DMS 273 (cell line): Measurements from ENCODE around the gene SPECC1.
"Not testable (repeated sequence)": the region's sequence is repeated elsewhere in the genome, so short reads cannot be mapped to it uniquely, and the experiment has no call there.

ENCODE experiments used
- DNase-seq: peaks from one replicate; lab custom pipeline; 2025; ENCODE audit not compliant: unreplicated experiment; lab: John Stamatoyannopoulos, UW

The SPECC1 gene

DNA sequence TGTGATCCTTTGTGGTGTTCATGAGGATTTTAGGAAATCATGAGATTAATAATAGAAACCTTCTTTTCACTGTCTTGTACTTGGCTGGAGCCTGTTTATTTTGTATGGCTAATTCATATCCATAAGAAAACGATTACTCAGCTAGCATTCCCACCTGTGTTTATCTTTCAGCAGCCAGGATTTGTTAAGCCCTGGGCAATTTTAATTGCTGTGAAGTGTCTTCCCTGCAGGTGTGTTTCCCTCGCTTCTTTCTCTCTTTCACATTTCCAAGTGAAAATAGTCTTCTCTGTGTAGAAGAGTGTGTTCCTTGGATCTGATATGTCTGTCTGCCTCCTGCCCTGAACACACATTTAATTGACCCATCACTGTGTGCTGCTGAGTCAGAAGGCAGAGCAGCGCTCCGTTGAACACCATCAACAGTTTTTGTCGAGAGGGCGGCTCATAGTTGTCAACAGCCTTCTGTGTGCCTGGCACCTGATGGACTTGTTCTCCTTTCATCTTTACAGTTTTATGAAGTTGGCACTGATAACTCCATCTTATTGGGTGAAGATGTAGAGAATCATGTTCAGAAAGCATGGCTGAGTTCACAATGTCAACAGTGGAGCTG is 83.2 kb downstream of the SPECC1 start:
- peak; percentile 14 for DNase-seq

DNA sequence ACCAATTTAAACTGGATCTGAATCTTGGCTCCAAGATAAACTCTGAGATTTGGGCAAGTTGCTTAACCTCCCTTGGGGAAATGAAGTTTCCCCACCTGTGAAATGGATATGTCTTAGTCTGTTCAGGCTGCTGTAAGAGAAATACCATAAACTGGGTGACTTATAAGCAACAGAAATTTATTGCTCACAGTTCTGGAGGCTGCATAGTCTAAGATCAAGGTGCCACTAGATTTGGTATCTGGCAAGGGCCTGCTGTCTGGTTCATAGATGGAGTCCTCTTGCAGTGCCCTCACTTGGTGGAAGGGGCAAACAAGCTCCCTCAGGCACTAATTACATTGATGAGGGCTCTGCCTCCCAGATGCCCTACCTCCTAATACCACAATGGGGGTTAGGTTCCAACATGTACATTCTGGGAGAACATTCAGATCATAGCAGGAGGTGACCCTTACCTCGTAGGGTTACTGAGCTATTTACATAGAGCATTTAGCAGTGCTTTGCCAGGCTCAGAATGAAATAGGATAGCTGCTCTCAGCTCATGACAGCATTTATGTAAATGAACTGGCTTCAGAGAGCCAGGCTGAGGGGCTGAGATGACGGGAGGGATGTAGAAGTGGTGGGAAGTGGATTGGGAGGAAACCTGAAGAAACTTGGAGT is 83.9 kb downstream of the SPECC1 start:
- peak; percentile 75 for DNase-seq

DNA sequence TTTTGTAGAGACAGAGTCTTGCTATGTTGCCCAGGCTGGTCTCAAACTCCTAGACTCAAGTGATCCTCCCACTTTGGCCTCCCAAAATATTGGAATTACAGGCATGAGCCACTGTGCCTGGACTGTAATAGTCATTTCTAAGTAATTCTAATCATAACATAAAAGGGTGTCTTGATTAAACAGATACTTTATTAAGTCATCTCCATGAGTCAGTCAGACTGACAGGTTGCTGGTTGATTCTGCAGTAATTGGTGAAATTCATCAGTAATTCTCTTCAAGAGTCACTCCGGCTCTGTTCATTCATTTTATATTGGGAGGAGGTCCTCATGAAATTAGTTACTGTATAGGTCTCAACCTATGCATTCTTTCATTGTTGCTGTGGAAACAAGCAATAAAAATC is 85.6 kb downstream of the SPECC1 start:
- no peak for DNase-seq

DNA sequence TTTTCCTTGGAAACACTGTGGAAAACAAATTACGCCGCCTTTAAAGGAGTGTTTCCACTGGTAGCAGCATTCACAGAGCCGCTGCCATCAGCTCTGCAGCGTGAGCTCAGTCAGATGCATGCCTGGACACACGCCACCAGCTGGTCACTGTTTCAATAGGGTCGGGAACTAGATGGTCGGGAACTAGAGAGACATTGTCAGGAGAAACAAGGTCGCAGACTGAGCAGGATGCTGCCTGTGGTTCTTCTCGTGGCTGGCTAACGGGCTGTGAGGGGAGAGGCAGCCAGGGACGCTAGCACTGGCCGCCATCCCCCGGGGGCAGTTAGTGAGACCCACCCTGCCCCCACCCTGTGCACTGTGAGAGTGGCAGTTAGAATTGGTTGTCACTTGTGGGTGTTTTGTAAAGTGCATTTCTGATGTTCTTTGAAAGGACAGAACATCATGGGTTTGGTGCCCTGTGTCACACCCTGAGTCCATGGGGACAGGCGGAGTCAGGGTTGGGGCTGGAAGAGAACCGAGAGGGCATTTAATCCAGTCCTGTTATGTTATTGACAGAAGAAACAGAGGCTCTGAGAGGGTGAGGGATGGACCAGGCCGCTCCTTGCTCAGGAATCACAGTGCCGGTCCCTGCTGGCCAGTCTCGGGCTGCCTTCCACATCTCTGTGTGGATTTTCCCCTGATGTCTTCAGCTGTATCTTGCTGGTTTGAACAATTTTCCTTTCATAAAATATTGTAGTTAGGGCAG is 86.3 kb downstream of the SPECC1 start:
- peak; percentile 72 for DNase-seq

DNA sequence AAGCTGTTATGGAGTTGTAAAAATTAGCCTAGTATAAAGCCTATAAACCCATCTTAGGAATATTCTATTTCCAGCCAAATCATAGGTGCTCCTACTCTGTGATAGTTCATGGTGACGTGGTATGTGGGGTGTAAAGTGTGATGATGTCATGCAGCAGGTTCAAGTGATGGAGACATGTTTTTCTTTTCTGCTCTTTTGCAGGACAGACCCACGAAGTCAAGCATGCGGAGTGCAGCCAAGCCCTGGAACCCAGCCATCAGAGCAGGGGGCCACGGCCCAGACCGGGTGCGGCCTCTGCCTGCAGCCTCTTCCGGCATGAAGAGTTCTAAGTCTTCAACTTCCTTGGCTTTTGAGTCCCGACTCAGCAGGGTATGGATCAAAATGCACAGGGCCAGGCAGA is 87.3 kb downstream of the SPECC1 start:
- no peak for DNase-seq

DNA sequence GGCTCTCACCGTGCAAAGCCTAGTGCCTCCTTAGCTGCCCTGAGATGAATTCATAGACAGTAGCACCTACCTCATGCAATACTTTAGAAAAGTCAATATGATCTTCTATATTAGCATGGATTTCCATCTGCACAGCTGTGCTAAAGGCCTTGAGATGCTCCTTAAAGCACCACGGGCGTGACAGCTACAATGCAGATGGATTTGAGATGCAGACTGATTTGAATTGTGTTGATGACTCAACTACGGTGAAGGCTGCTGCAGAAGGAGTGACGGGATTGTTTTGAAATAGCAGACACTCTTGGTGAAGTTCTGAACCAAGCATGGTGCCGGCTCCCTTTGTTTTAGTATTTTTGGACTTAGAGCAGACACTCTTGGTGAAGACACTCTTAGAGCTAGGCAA is 88.2 kb downstream of the SPECC1 start:
- no peak for DNase-seq

DNA sequence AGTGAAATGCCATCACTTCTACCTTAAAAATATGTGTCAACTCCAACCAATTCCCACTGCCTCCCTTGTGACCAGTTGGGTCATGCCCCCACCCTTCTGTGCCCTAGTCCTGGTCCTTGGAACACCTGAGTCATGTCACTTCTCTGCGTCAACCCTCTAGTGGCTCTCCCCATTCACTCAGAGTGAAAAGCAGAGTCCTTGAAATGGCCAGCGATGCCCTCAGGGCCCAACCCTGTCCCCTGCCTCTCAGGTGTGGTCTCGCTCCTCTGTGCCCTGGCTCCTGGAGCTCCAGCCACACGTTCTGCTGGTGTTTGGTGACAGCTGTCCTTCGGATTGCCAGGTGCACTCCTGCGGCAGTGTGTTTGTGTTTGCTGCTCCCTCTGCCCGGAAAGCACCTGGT is 89.2 kb downstream of the SPECC1 start:
- no peak for DNase-seq

DNA sequence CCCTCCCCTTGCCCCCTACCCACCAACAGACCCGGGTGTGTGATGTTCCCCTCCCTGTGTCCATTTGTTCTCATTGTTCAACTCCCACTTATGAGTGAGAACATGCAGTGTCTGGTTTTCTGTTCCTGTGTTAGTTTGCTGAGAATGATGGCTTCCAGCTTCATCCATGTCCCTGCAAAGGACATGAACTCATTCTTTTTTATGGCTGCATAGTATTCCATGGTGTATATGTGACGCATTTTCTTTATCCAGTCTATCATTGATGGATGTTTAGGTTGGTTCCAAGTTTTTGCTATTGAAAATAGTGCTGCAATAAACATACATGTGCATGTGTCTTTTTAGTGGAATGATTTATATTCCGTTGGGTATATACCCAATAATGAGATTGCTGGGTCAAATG is 91.6 kb downstream of the SPECC1 start:
- DNase-seq = not testable (repeated sequence)

DNA sequence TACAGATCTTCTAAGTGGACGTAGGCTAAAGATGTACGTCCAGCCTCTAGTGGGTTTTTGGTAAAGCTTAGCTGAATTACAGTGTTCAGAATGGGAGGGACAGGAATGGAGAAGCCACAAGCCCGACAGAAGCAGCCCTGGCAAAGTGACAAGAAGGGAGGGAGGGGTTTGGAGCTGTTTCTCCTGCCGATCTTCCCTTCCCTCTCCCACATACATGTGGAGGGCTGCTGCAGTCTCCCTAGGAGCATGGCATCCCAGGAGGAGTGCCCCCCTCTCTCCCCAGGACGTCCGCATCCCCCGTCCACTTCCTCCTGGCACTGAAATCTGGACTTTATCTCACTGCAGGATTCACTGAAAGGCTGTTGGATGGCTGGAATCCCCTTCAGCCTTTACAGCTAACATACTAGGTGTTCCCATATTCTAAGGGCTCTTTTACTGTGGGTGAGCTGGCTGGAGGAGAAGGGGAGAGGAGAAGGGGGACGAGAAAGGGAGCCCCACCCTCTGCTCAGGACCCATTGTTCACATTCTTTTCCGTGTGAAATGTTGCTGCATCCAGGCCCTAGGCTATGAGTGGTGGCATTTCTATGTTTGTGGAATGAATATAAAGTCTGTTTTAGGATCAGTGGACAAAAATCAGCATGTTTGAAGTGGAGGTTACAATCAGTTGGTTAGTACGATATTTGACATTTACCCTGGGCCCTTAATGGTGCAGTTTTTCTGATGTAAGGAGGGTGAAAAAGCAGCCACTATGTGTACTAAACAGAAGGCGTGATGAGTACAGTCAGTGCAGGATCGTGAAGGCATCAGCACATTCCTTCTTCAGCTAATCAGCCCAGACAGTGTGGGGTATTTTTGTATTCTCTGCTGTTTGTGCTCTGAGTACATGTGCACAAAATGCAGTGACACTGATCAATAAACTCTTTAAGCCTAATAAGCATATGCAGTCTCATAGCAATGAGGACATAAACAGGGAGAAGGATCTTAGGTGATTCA is 94.6 kb downstream of the SPECC1 start:
- no peak for DNase-seq

DNA sequence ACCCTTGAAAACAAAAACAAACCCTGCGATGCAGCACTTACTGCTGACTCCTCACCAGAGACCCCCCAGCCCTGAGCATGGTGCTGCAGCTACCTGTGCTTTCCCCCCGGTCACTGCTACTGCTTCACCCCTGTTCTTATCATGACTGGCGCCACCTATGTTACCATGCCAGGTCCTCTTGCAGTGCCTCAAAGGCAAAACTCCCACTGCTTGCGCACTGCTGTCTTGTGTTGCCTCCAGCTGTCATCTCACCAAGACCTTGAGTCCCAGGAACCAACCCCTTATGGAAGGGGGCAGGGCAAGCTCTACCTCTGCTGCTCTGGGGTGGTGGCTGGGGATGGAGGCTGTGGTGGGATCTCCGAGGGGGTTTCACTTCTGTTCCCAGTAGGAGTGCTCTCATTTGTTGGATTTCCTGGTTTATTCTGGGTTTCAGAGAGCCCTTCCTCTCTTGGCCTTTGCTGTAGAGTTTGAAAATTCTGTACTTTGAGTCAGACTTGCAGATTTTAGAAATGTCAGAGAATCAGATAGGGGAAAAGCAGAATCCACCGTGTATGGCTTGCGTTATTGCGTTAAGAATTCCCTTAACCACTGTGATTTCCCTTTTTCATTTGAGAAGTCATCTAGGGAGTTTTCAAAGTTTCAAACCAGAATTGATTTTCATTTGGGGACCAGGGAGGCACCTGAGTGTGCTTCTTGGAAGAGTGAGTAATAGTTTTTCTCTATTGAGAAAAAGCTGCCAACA is 96.6 kb downstream of the SPECC1 start:
- peak; percentile 5 for DNase-seq

DNA sequence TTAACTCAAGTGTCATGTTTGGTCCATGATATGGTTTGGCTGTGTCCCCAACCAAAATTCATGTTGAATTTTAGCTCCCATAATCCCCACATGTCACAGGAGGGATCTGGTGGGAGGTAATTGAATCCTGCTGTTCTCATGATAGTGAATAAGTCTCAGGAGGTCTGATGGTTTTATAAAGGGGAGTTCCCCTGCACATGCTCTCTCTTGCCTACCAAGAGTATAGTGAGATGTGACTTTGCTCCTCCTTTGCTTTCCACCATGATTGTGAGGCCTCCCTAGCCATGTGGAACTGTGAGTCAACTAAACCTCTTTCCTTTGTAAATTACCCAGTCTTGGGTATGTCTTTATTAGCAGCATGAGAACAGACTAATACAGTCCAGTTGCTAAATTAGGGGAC is 97.3 kb downstream of the SPECC1 start:
- DNase-seq = not testable (repeated sequence)

DNA sequence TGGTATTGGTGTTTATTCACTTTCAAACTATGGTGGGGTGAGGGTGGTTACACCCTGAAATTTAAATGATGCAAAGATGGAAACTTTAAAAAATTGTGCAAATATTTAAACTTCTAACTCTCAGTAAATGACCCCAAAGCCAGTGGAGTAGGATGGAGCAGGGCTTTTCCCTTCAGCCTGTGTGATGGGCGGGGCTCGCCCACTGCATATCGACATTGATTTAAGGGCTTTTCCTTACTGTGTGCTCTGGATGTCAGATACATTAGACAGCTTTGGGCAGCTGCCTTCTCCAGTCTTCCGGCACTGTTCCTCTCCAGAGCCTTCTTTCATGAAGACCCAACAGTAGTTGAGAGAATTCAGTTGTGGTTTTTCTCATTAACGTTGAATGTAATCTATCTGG is 99.9 kb downstream of the SPECC1 start:
- DNase-seq = no peak

DNA sequence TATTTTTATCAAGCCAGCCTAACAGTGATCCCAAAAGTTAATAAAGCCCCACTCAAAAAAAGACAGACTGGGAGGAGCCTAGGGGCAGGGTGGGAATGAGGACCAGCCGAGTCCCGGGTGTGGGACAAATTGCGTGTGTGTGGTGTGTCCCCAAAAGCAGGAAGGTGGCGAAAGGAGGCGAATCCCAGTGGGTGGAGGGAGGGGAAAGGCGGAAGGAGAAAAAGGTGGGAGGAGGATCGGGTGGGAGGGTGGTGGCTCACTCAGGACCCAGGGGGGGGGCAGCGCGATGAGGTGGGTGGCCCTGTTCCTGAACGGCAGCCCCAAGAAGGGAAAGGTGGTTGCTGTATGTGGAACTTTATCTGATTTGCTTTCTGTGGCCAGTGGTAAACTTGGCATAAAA is 102.4 kb downstream of the SPECC1 start:
- DNase-seq = no peak

DNA sequence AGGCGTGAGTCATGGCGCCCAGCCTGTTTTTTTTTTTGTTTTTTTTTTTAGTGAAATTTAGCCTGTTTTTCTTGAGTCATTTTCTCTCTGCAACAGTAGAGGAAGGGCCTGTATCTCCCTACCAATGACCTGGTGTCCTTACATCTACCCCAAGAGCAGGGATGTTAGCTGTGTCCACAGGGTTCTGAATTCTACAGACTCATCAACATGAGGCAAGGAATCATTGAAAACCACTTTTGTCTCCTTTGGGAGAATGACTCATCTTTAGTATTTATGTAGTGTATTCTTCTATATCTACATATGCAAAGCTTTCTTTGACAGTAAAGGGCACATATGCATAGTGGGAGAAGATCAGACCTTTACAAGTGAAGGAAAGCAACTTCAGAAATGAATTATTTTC is 105.3 kb downstream of the SPECC1 start:
- DNase-seq = no peak

DNA sequence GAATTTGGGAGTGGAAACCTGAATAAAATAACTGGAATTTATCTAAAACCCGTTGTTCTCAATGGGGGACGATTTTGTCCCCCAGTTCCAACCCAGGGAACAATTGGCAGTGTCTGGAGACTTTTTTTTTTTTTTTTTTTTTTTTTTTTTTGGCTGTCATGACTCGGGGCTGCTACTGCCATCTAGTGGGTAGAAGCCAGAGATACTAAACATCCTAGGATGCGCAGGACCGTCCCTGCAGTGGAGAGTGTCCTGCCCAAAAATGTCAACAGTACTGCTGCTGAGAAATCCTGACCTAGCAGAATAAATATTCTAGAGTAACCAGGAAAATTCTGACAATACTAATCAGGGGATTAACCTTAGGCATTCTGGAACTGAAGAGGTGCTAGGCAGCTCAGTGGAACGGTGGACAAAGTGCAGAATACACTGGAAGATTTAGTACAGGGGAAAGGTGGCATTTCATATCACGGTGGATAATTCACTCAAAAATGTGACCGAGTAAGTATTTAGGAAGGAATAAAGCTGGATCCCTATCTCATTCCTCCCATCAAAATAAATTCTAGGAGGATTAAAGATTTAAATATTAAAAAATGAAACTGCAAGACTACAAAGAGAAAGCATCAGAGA is 107.6 kb downstream of the SPECC1 start:
- peak; percentile 72 for DNase-seq

DNA sequence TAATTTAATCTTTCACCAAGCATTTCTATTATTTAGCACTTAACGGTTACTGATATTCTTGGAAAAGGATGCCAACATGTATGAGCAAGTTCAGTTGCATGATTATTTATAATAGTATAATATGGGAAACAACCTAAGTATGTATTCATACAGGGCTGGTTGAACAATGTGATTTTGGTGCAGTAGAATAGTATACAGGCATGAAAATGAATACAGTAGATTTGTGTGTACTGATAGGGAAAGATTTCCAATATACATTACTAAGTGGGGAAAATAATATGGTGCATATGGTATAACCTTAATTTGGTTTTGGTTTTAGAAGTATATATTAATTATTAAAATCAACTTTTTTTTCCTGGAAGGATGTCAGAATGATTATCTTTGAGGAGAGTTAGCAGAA is 109.1 kb downstream of the SPECC1 start:
- no peak for DNase-seq

DNA sequence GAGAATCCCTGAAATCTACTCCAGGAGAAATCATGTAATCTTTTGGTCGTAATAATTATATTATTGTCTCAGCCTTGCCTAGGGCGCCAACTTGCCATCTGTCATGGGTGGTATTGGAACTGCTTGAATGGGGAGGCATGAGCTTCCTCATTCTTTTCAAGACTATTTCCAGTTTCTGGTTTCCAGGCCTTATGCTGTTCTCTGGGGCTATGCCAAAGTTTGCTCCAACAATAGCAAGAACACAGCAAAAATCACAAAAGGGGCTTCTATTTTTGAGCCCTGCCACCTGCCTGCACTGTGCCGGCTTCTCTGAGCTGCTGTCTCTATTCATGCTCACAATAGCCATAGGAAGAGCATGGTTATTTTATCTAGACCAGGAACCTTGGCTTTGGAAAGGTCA is 111.7 kb downstream of the SPECC1 start:
- DNase-seq = peak; percentile 89

DNA sequence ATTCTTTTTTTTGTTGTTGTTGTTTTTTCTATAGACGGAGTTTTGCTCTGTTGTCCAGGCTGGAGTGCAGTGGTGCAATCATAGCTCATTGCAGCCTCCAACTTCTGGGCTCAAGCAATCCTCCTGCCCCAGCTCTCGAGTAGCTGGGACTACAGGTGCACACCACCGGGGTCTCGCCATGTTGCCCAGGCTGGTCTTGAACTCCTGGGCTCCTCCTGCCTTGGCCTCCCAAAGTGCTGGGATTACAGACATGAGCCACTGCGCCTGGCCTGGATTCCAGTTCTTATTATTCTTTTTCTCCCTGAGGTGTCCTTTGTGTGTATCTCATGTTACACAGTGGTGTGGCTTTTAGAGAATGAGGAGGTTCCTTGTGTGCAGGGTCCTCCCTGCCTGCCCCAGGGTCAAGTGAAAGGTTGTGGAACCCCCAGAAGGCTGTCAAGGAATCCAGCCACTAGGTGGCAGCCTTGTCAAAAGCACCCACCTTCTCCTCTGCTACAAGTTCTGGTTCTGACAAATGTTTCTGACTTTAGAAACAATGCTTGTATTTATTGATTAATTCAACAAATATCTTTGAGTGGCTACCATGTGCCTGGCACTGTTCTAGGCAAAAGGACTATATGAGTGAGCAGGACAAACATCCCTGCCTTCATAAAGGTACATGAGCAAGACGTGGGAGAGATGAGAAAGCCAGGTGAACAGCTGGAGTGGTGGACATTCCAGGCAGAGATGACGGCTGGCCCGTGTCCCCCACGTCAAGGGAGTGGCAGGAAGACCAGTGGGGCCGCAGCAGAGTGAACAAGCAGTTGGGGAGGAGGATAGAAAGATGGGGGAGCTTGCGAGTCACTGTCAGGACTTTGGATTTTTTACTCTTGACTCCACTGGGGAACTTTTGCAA is 112.4 kb downstream of the SPECC1 start:
- peak; percentile 79 for DNase-seq

DNA sequence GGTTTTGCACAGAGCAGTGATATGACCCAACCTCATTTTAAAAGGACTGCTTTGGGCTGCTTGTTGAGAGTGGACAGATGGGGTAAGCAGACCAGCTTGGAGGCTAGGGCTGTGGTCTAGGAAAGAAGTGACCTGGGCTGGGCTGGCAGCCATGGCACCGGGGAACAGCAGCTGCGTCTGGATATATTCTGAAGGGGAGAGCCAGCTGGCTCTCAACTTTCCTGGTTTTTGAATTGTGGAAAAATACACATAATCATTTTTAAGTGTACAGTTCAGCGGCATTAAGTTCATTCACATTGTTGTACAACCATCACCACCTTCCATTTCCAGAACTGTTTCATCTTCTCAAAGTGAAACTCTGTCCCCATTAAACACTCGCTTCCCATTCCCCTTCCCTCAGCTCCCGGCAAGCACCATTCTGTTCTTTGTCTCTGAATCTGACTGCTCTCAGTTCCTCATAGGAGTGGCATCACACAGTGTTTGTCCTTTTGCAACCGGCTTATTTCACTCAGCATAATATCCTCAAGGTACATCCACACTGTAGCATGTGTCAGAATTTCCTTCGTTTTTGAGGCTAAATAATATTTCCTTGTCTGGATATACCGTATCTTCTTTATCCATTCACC is 113.2 kb downstream of the SPECC1 start:
- DNase-seq = peak; percentile 42
